K562 (cell line): ENCODE data around the gene METTL25B. TPM values are rescaled to one million over a fixed set of nuclear protein-coding genes. Genes with fewer than 3 reads are reported as not detected.

Experiments used
- ATAC-seq: fragments of 200-7000 bp; cut with Tn5 transposase; 3 replicates; pipeline ENCODE4 v1.9.1; 2020; ENCODE audit warnings: moderate library complexity
- BruUV-seq: library from RNA; stranded (reverse); fragments of 400-500 nt; replicated peaks from 2 replicates; lab custom pipeline; 2021; lab: Mats Ljungman, UMichigan
- CTCF ChIA-PET: fragments of 300-600 bp; formaldehyde crosslinking; extraction: SDS; loops from one replicate; lab custom pipeline; 2021; ENCODE audit warnings: low intra/inter-chr PET ratio; lab: Yijun Ruan, JAX
- POLR2A ChIA-PET: fragments of 300-600, 350-650 bp; sonication (Branson Sonifier 250); formaldehyde crosslinking; extraction: SDS; loops from one replicate; lab custom pipeline; 2021; ENCODE audit warnings: antibody characterized with exemption, inconsistent platforms; lab: Yijun Ruan, JAX
- DNase-seq, 4 experiments: peaks; one replicate each; pipeline versions ENCODE4 v3.0.0 to v3.0.0-alpha.2; 2011 to 2018; ENCODE audit warnings: low spot score in 3 of 4, mixed read lengths in 3 of 4; ENCODE audit errors: extremely low read depth in 1 of 4
- FAIRE-seq: peaks from 2 replicates; lab custom pipeline; 2011; peaks lifted over from hg19 to GRCh38; lab: Jason Lieb, UNC
- H2AFZ ChIP-seq: 2 replicates; pipeline ENCODE4 v1.6.0; 2011; ENCODE audit warnings: low read depth, low read length, control low read depth, inconsistent platforms
- H3K27ac ChIP-seq: fragments of 200-600 bp; 3 replicates; pipeline ENCODE4 v1.8.0; 2011; ENCODE audit warnings: low read depth, mild to moderate bottlenecking, control low read depth, inconsistent platforms, low read length, moderate library complexity, mixed read lengths; ENCODE audit errors: extremely low read depth
- H3K27me3 ChIP-seq, 2 experiments: fragments of 300-600 bp in 1 of 2; 2 replicates in 1 of 2; 3 replicates in 1 of 2; pipeline versions ENCODE4 v1.6.0 to v1.8.0; 2011; ENCODE audit warnings: inconsistent platforms in 2 of 2, low read length in 2 of 2, mild to moderate bottlenecking in 1 of 2, mixed read lengths in 1 of 2, moderate library complexity in 1 of 2; ENCODE audit not compliant: control insufficient read depth in 2 of 2, insufficient read depth in 2 of 2
- H3K36me3 ChIP-seq: fragments of 300-600 bp; 3 replicates; pipeline ENCODE4 v1.8.0; 2011; ENCODE audit warnings: mild to moderate bottlenecking, low read length, inconsistent platforms; ENCODE audit not compliant: control insufficient read depth, insufficient read depth
- H3K4me1 ChIP-seq, 2 experiments: fragments of 200-600 bp in 1 of 2; replicated peaks in 1 of 2; 2 replicates in 1 of 2; 3 replicates in 1 of 2; pipeline versions ENCODE4 v1.5.1 to v1.8.0; 2011; ENCODE audit warnings: inconsistent platforms in 2 of 2, low read length in 2 of 2, mild to moderate bottlenecking in 1 of 2, mixed read lengths in 1 of 2, moderate library complexity in 1 of 2; ENCODE audit not compliant: control insufficient read depth in 2 of 2, insufficient read depth in 2 of 2
- H3K4me2 ChIP-seq: 2 replicates; pipeline ENCODE4 v1.6.1; 2011; ENCODE audit warnings: low read length, control low read depth, inconsistent platforms, mixed read lengths; ENCODE audit not compliant: insufficient read depth
- H3K4me3 ChIP-seq: fragments of 200-600 bp; sonication (generic), shearing (Covaris generic); 2 replicates; pipeline ENCODE4 v1.5.1; 2016; ENCODE audit warnings: control low read depth, inconsistent platforms
- H3K79me2 ChIP-seq: fragments of 200-600 bp; 3 replicates; pipeline ENCODE4 v1.8.0; 2011; ENCODE audit warnings: low read length, inconsistent platforms; ENCODE audit not compliant: control insufficient read depth, insufficient read depth
- H3K9ac ChIP-seq, 2 experiments: 2 replicates each; pipeline versions ENCODE4 v1.6.0 to v1.6.1; 2011; ENCODE audit warnings: low read depth in 2 of 2, low read length in 2 of 2, control low read depth in 1 of 2, inconsistent platforms in 1 of 2, mild to moderate bottlenecking in 1 of 2, mixed read lengths in 1 of 2; ENCODE audit not compliant: insufficient read depth in 1 of 2
- H3K9me1 ChIP-seq: one replicate; pipeline ENCODE4 v1.6.0; 2011; ENCODE audit warnings: inconsistent platforms, mild to moderate bottlenecking, low read length, moderate library complexity; ENCODE audit not compliant: control insufficient read depth, insufficient read depth
- H3K9me3 ChIP-seq: replicated peaks from 2 replicates; pipeline ENCODE4 v1.5.1; 2011; ENCODE audit warnings: low read depth, low read length, inconsistent platforms; ENCODE audit not compliant: control insufficient read depth, insufficient read depth
- H4K20me1 ChIP-seq: replicated peaks from 2 replicates; pipeline ENCODE4 v1.6.1; 2011; ENCODE audit warnings: low read length, inconsistent platforms, mixed read lengths; ENCODE audit not compliant: control insufficient read depth, insufficient read depth
- CHD1 ChIP-seq: fragments of 200-600 bp; sonication (generic); IDR thresholded peaks from one replicate; pipeline ENCODE4 v1.6.1; 2012; ENCODE audit warnings: mild to moderate bottlenecking, moderate library complexity, low read length, inconsistent platforms
- FOXA3 ChIP-seq, 2 experiments: fragments of 450-650 bp in 1 of 2; sonication (generic) in 1 of 2; formaldehyde crosslinking; IDR thresholded peaks in 1 of 2; conservative IDR thresholded peaks in 1 of 2; 2 replicates each; pipeline versions ENCODE4 v1.4.0 to v1.8.0; 2020 to 2022; ENCODE audit warnings: mild to moderate bottlenecking in 2 of 2, missing genetic modification reagents in 1 of 2
- HMBOX1 ChIP-seq: sonication (generic); IDR thresholded peaks from 2 replicates; pipeline ENCODE4 v1.6.1; 2016
- MAFF ChIP-seq: IDR thresholded peaks from 2 replicates; pipeline ENCODE4 v1.6.1; 2012; ENCODE audit warnings: low read length, improper control_type of control experiment
- NFRKB ChIP-seq: fragments of 450-650 bp; IDR thresholded peaks from 2 replicates; pipeline ENCODE4 v1.6.1; 2016; ENCODE audit warnings: low read depth
- NR2C2 ChIP-seq, 2 experiments: fragments of 200-800 bp in 1 of 2; sonication (Bioruptor generic) in 1 of 2; sonication (generic) in 1 of 2; formaldehyde crosslinking in 1 of 2; IDR thresholded peaks; 2 replicates each; pipeline versions ENCODE4 v1.6.1 to v1.8.0; 2016 to 2022; ENCODE audit warnings: mild to moderate bottlenecking in 1 of 2, missing compliant biosample characterization in 1 of 2, missing genetic modification characterization in 1 of 2, missing genetic modification reagents in 1 of 2
- NR4A1 ChIP-seq, 2 experiments: fragments of 250-450 bp in 1 of 2; fragments of 450-650 bp in 1 of 2; sonication (Bioruptor Pico) in 1 of 2; IDR thresholded peaks; 2 replicates each; pipeline versions ENCODE4 v1.4.0 to v1.6.1; 2016 to 2020; ENCODE audit warnings: mild to moderate bottlenecking in 2 of 2, missing compliant biosample characterization in 1 of 2, missing genetic modification characterization in 1 of 2, moderate library complexity in 1 of 2
- ZBTB7A ChIP-seq: IDR thresholded peaks from 2 replicates; pipeline ENCODE4 v1.6.1; 2011; ENCODE audit warnings: low read depth, mild to moderate bottlenecking, low read length, moderate library complexity, borderline replicate concordance; ENCODE audit not compliant: control insufficient read depth
- WGBS: fragments of 100-300 bp; shearing (Covaris generic); methylation state at CpG from one replicate; pipeline ENCODE4 v1.1.6; 2016; ENCODE audit warnings: low coverage, mixed read lengths; ENCODE audit not compliant: insufficient coverage; ENCODE audit errors: missing lambda C conversion rate; 5-methylcytosine and 5-hydroxymethylcytosine counted together
- in situ Hi-C: fragments of 300-500 bp; cut with MboI; formaldehyde crosslinking; loops from 4 replicates; pipeline ENCODE4 v1.15.0; 2018; ENCODE audit warnings: inconsistent platforms, mixed read lengths
- intact Hi-C: fragments of 100-400 bp; cut with micrococcal nuclease; formaldehyde crosslinking; loops from 2 replicates; pipeline ENCODE4 v1.14.2; 2022
- polyA plus RNA-seq, 8 experiments: library from polyadenylated mRNA; depleted of rRNA in 4 of 8; stranded (reverse) in 5 of 8; unstranded in 3 of 8; fragments of >200 nt; fragmentation: Nextera tagmentation in 2 of 8; fragmentation: Illumina TruSeq in 1 of 8; extraction: Ambion mirVana in 2 of 8; extraction: Trizol in 1 of 8; gene quantifications; 2 replicates each; pipeline versions ENCODE4 v1.2.1 to v1.2.3, GENCODE V29; 2011 to 2014; ENCODE audit warnings: inconsistent platforms in 1 of 8, missing spikeins in 1 of 8
- total RNA-seq, 7 experiments: library from RNA; depleted of rRNA in 6 of 7; stranded (reverse); fragments of >200 nt in 6 of 7; fragmentation: Illumina TruSeq in 2 of 7; extraction: Trizol in 2 of 7; gene quantifications; 2 replicates each; pipeline versions ENCODE4 v1.2.1 to v1.2.3, GENCODE V29; 2011 to 2021; ENCODE audit warnings: low replicate concordance in 1 of 7
- TF ChIP-seq, protein P1 (sequence below): IDR thresholded peaks from 2 replicates; pipeline ENCODE4 v1.6.1; 2011; ENCODE audit not compliant: insufficient read length; ENCODE audit errors: extremely low read depth

METTL25B gene
- total and polyA plus RNA-seq, 9 of the 15 experiments (the other 6 are each of a cell fraction or from before 2014, with no cell fraction given) = 7.7 to 48.3 (median 33.1) TPM

GRCh38 chr1:156747742-156748669 lies 19.7 kb downstream of the METTL25B start:
- H3K36me3 ChIP-seq = peaks cover 62% of the 10 kb centered on the region
- TF ChIP-seq ZBTB7A (peak; percentile 40; the same call in 1 of the 2 replicates), MAFF (no peak), FOXA3 (CRISPR knock-in tag; conservative IDR thresholded peaks at IDR 0.05 in 1 of 2, IDR thresholded peaks at IDR 0.05 in 1 of 2) (0 out of 4 replicates have a peak, but pooled peaks of 1 of the 2 experiments have one; percentile 23), NR4A1 (CRISPR knock-in tag; IDR thresholded peaks at IDR 0.05) (no peak), NR4A1 (tag; IDR thresholded peaks at IDR 0.05) (0 out of 2 replicates have a peak, but pooled peaks have one; percentile 9), NFRKB (0 out of 2 replicates have a peak, but pooled peaks have one; percentile 27), NR2C2 (CRISPR knock-in tag; IDR thresholded peaks at IDR 0.05) (0 out of 2 replicates have a peak, but pooled peaks have one; percentile 15), NR2C2 (tag; IDR thresholded peaks at IDR 0.05) (no peak), CHD1 (peak; percentile 5), HMBOX1 (0 out of 2 replicates have a peak, but pooled peaks have one; percentile 3)
- TF ChIP-seq, protein P1, sequence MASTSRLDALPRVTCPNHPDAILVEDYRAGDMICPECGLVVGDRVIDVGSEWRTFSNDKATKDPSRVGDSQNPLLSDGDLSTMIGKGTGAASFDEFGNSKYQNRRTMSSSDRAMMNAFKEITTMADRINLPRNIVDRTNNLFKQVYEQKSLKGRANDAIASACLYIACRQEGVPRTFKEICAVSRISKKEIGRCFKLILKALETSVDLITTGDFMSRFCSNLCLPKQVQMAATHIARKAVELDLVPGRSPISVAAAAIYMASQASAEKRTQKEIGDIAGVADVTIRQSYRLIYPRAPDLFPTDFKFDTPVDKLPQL = no peak
- H3K27me3 ChIP-seq = no peaks in the 10 kb centered on the region
- CTCF ChIA-PET = no interaction called here
- FAIRE-seq (no peak), ATAC-seq (no peak), DNase-seq (no peak)
- 7% methylated on average over 8 of the region's 8 CpGs for WGBS
- intact Hi-C loops = no loop called here
- H3K4me1 ChIP-seq = peaks cover 33 to 50% of the 10 kb centered on the region in 2 experiments
- BruUV-seq = no TSS peak
- H4K20me1 ChIP-seq = peaks cover 26% of the 10 kb centered on the region
- peak overlapping the region; percentile 94 to 96 for H3K9ac ChIP-seq
- POLR2A ChIA-PET = interaction anchor here (0.6 to 1.7 kb wide), 5 partner anchors 15 to 148 kb away, joined by 3 to 4 read pairs (median 3); partner anchors contain the start of gene PRCC
- no peaks in the 10 kb centered on the region for H3K9me1 ChIP-seq
- H3K4me2 ChIP-seq = peak overlapping the region; percentile 97
- peak overlapping the region; percentile 89 for H3K27ac ChIP-seq
- H3K9me3 ChIP-seq = no peaks in the 10 kb centered on the region
- no peak overlapping the region for H2AFZ ChIP-seq
- in situ Hi-C loops = loop anchor here (25.0 kb wide), 1 partner anchor 1436 kb away; the partner anchor contains the start of genes FDPS, PKLR and RUSC1
- H3K4me3 ChIP-seq = peak overlapping the region; percentile 95
- peaks cover 91% of the 10 kb centered on the region for H3K79me2 ChIP-seq
